ENCODE measurements around the gene DAZAP1.

DNA sequence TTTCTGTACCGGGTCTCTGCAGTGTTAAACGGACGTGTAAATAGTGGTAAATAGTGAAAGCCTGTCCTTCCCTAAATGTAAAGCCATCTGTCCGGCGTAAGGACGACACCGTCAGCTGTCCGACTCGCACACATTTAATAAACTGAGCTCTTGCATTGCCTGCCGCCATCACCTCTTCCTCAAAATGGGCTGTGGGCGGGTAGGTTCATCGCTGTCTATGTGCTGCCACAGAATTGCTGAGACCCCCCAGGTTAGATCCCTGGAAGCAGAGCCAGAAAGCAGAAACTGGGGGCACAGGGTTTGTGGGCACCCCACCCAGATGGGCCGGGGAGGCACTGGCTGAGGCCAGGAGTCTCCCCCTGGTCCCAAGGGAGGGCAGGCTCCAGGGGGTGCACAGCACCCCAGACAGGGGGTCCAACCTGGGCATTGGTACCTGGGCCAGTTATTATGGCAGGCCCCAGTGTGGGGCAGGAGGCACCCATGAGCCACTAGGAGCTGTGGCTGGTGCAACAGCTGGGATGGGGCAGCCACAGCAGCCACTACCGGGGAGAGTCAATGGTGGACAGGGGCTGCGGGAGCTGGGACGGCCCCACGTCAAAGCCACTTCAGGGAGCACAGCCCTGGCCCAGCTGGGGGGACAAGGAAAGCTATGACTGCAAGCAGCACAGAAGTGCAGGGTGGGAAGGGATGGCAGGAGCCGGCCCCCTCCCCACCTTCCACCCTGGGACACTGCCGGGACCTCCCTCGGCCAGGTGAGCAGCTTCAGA, 65.9 kb downstream of the DAZAP1 start:
- TF ChIP-seq, protein P1, sequence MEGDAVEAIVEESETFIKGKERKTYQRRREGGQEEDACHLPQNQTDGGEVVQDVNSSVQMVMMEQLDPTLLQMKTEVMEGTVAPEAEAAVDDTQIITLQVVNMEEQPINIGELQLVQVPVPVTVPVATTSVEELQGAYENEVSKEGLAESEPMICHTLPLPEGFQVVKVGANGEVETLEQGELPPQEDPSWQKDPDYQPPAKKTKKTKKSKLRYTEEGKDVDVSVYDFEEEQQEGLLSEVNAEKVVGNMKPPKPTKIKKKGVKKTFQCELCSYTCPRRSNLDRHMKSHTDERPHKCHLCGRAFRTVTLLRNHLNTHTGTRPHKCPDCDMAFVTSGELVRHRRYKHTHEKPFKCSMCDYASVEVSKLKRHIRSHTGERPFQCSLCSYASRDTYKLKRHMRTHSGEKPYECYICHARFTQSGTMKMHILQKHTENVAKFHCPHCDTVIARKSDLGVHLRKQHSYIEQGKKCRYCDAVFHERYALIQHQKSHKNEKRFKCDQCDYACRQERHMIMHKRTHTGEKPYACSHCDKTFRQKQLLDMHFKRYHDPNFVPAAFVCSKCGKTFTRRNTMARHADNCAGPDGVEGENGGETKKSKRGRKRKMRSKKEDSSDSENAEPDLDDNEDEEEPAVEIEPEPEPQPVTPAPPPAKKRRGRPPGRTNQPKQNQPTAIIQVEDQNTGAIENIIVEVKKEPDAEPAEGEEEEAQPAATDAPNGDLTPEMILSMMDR (IDR thresholded peaks at IDR 0.05), result no peak
- TF ChIP-seq POLR2A (IDR thresholded peaks at IDR 0.05) (no peak), POLR2AphosphoS5 (IDR thresholded peaks at IDR 0.05) (no peak)
